B cell (primary cell): ENCODE data around the gene ARHGAP27. TPM values are rescaled to one million over a fixed set of nuclear protein-coding genes. Genes with fewer than 3 reads are reported as not detected.
"Not testable (repeated sequence)": the region's sequence is repeated elsewhere in the genome, so short reads cannot be mapped to it uniquely, and the experiment has no call there.

Experiments used
- ATAC-seq: fragments of 200-7000 bp; cut with Tn5 transposase; one replicate; pipeline ENCODE4 v1.10.0; 2021; ENCODE audit warnings: low read depth, mild to moderate bottlenecking, moderate number of reproducible peaks, moderate library complexity
- CTCF ChIA-PET: fragments of 350-600 bp; sonication (Branson Sonifier 250); formaldehyde crosslinking; loops from one replicate; lab custom pipeline; 2021; ENCODE audit warnings: antibody characterized with exemption, inconsistent platforms; lab: Charles Lee
- POLR2A ChIA-PET: fragments of 350-600 bp; sonication (Branson Sonifier 250); formaldehyde crosslinking; loops from one replicate; lab custom pipeline; 2021; ENCODE audit warnings: antibody characterized with exemption; lab: Charles Lee
- DNase-seq: peaks from one replicate; pipeline ENCODE4 v3.0.0; 2013
- H2AFZ ChIP-seq: 2 replicates; pipeline ENCODE4 v1.6.1; 2012; ENCODE audit warnings: mild to moderate bottlenecking, low read depth, low read length; ENCODE audit not compliant: insufficient read depth, poor library complexity, severe bottlenecking
- H3K27ac ChIP-seq, 2 donors: 1 replicate in 1 of 2; 2 replicates in 1 of 2; pipeline ENCODE4 v1.5.1; 2012 to 2013; ENCODE audit warnings: low read length in 2 of 2, mild to moderate bottlenecking in 2 of 2, moderate library complexity in 1 of 2
- H3K27me3 ChIP-seq, 4 experiments: fragments of 200-600 bp in 1 of 4; sonication (generic) in 1 of 4; replicated peaks in 1 of 4; 1 replicate in 2 of 4; 2 replicates in 2 of 4; pipeline versions ENCODE4 v1.6.1 to v1.7.0; 2013 to 2016; ENCODE audit warnings: low read length in 3 of 4, mild to moderate bottlenecking in 2 of 4, mixed read lengths in 1 of 4, moderate library complexity in 1 of 4; ENCODE audit not compliant: insufficient read depth in 4 of 4, control insufficient read depth in 3 of 4; ENCODE audit errors: control extremely low read depth in 1 of 4
- H3K36me3 ChIP-seq, 2 experiments: replicated peaks in 1 of 2; 1 replicate in 1 of 2; 2 replicates in 1 of 2; pipeline versions ENCODE4 v1.6.1 to v1.7.1; 2013; ENCODE audit warnings: low read length in 1 of 2; ENCODE audit not compliant: insufficient read depth in 2 of 2, control insufficient read depth in 1 of 2; ENCODE audit errors: control extremely low read depth in 1 of 2, extremely low read depth in 1 of 2
- H3K4me1 ChIP-seq, 2 donors: fragments of 200-600 bp in 1 of 2; sonication (generic) in 1 of 2; 1 replicate in 1 of 2; 2 replicates in 1 of 2; pipeline versions ENCODE4 v1.5.1 to v1.6.1; 2013 to 2017; ENCODE audit warnings: low read length in 2 of 2; ENCODE audit not compliant: control insufficient read depth in 2 of 2, insufficient read depth in 2 of 2
- H3K4me2 ChIP-seq: replicated peaks from 2 replicates; pipeline ENCODE3; 2012; ENCODE audit warnings: mild to moderate bottlenecking, low read depth, low read length; ENCODE audit not compliant: poor library complexity, severe bottlenecking
- H3K4me3 ChIP-seq, 5 experiments: fragments of 200-600 bp in 1 of 5; sonication (generic) in 1 of 5; 1 replicate in 3 of 5; 2 replicates in 2 of 5; pipeline versions ENCODE4 v1.5.1 to v1.7.0; 2011 to 2016; ENCODE audit warnings: low read length in 4 of 5, mild to moderate bottlenecking in 4 of 5, low read depth in 2 of 5, control low read depth in 1 of 5, moderate library complexity in 1 of 5; ENCODE audit not compliant: insufficient read depth in 1 of 5; ENCODE audit errors: control extremely low read depth in 1 of 5, extremely low read depth in 1 of 5
- H3K79me2 ChIP-seq: fragments of 200-600 bp; sonication (generic); one replicate; pipeline ENCODE4 v1.6.0; 2016; ENCODE audit warnings: low read length; ENCODE audit not compliant: control insufficient read depth, insufficient read depth
- H3K9ac ChIP-seq: fragments of 200-600 bp; sonication (generic); 2 replicates; pipeline ENCODE4 v1.6.1; 2017; ENCODE audit warnings: mild to moderate bottlenecking, low read length, moderate library complexity
- H3K9me3 ChIP-seq, 3 donors: one replicate each; pipeline versions ENCODE4 v1.6.1 to v1.7.1; 2013; ENCODE audit warnings: low read length in 2 of 3; ENCODE audit not compliant: control insufficient read depth in 2 of 3, insufficient read depth in 1 of 3; ENCODE audit errors: control extremely low read depth in 1 of 3
- H4K20me1 ChIP-seq: 2 replicates; pipeline ENCODE4 v1.6.0; 2012; ENCODE audit warnings: mild to moderate bottlenecking, low read length; ENCODE audit not compliant: insufficient read depth, control insufficient read depth, poor library complexity, severe bottlenecking
- H3K27ac Mint-ChIP-seq: one replicate; pipeline ENCODE4 v1.8.0; 2021; ENCODE audit warnings: mixed read lengths
- H3K27me3 Mint-ChIP-seq: one replicate; pipeline ENCODE4 v1.8.0; 2021; ENCODE audit warnings: mixed read lengths
- H3K4me1 Mint-ChIP-seq: one replicate; pipeline ENCODE4 v1.8.0; 2021; ENCODE audit warnings: mixed read lengths
- H3K4me3 Mint-ChIP-seq: one replicate; pipeline ENCODE4 v1.8.0; 2021; ENCODE audit warnings: mixed read lengths
- H3K9me3 Mint-ChIP-seq: one replicate; pipeline ENCODE4 v1.8.0; 2022; ENCODE audit warnings: mixed read lengths; ENCODE audit not compliant: insufficient read depth
- WGBS: methylation state at CpG from one replicate; pipeline ENCODE4 v1.1.5; 2013; ENCODE audit warnings: missing lambda C conversion rate; ENCODE audit not compliant: insufficient coverage; 5-methylcytosine and 5-hydroxymethylcytosine counted together
- intact Hi-C: fragments of 100-400 bp; cut with micrococcal nuclease; formaldehyde crosslinking; loops from one replicate; pipeline ENCODE4 v1.10.0; 2022
- polyA plus RNA-seq: library from polyadenylated mRNA; depleted of rRNA; stranded (reverse); fragments of >200 nt; gene quantifications from 2 replicates; pipeline ENCODE4 v1.2.3, GENCODE V29; 2012
- total RNA-seq, 2 donors: library from RNA; stranded (reverse); fragments of 120-200 nt in 1 of 2; gene quantifications; 1 replicate in 1 of 2; 2 replicates in 1 of 2; pipeline versions ENCODE4 v1.2.3 to v1.2.4, GENCODE V29; 2013 to 2022

ARHGAP27 gene
- total and polyA plus RNA-seq, 2 donors (not counting 1 experiment from before 2014, with no cell fraction given): 159 to 227 TPM

- 40% methylated on average over 1 of the region's 16 CpGs for WGBS
- ATAC-seq, H3K27me3 Mint-ChIP-seq, H3K9ac ChIP-seq, intact Hi-C loops, H3K4me2 ChIP-seq, H3K4me1 ChIP-seq, H4K20me1 ChIP-seq, CTCF ChIA-PET, H2AFZ ChIP-seq, H3K36me3 ChIP-seq, H3K9me3 Mint-ChIP-seq, POLR2A ChIA-PET, H3K27ac ChIP-seq, DNase-seq, H3K4me1 Mint-ChIP-seq, H3K4me3 ChIP-seq, H3K4me3 Mint-ChIP-seq, H3K9me3 ChIP-seq, H3K27me3 ChIP-seq, H3K27ac Mint-ChIP-seq: not testable (repeated sequence)
- H3K79me2 ChIP-seq: peaks cover 12% of the 10 kb centered on the region
Measured at GRCh38 chr17:45445901-45446743, 13.5 kb upstream of the ARHGAP27 start.

DNA sequence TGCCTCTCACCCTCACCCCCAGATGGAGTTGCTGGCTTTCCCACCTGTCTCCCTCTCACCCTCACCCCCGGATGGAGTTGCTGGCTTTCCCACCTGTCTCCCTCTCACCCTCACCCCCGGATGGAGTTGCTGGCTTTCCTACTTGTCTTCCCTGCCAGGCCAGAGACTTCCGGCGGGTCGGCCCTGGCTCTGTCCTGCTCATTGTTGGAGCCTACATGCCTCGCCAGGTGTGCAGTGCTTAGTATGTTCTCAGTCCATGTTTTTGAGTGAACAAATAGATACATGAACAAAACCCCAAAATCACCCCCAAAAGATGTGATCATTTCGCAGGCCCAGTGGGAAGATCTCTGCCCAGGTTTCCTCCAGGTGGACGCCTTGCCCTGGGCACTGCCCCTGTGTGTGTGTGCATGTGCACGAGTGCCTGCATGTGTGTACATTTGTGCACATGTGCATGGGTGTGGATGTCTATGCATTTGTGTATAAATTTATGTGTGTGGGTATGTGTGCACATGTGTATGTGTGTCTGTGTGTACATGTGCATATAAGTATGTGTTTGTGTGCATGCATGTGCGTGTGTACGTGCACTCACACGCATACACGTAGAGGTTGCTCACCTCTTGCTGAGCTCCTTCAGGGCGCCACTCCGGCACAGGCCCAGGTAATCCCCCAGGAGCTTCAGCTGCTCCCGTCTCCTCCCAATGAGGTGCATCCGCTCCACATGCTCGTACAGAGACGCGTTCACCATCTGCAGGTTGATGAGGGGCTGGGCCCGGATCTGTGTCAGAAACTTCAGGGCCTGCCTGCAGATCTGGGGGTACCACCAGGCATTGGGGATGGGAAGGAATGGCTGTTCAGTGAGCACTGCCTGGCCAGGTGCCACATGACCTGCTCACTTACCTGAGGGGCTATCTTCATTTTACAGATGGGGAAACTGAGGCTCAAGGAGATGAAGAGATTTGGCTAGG is 12.5 kb upstream of the ARHGAP27 start:
- H3K27me3 Mint-ChIP-seq, H3K4me2 ChIP-seq, H2AFZ ChIP-seq, H3K9me3 Mint-ChIP-seq, ATAC-seq, H3K36me3 ChIP-seq, DNase-seq, H3K4me3 Mint-ChIP-seq, H3K4me3 ChIP-seq, H3K4me1 Mint-ChIP-seq, H3K9me3 ChIP-seq, CTCF ChIA-PET, H4K20me1 ChIP-seq, H3K27ac Mint-ChIP-seq, H3K9ac ChIP-seq, H3K27ac ChIP-seq, POLR2A ChIA-PET, H3K27me3 ChIP-seq, intact Hi-C loops: not testable (repeated sequence)
- peaks cover 8 to 12% of the 10 kb centered on the region in 2 donors for H3K4me1 ChIP-seq
- peaks cover 11% of the 10 kb centered on the region for H3K79me2 ChIP-seq
- 93% methylated on average over 16 of the region's 21 CpGs for WGBS

GRCh38 chr17:45444301-45444700 is 11.6 kb upstream of the ARHGAP27 start:
- WGBS: no CpG with 5 or more reads among the region's 10 CpGs
- ATAC-seq, H4K20me1 ChIP-seq, CTCF ChIA-PET, H3K27me3 ChIP-seq, H3K27ac ChIP-seq, intact Hi-C loops, H3K9me3 ChIP-seq, H3K79me2 ChIP-seq, H3K27me3 Mint-ChIP-seq, POLR2A ChIA-PET, H3K9ac ChIP-seq, H3K4me2 ChIP-seq, H3K27ac Mint-ChIP-seq, H3K9me3 Mint-ChIP-seq, H3K4me3 Mint-ChIP-seq, H3K4me3 ChIP-seq, H3K36me3 ChIP-seq, DNase-seq, H3K4me1 Mint-ChIP-seq, H2AFZ ChIP-seq: not testable (repeated sequence)
- peaks cover 8 to 12% of the 10 kb centered on the region in 2 donors for H3K4me1 ChIP-seq
